SJCRH30 (cell line): ENCODE data around the gene SPINDOC. TPM values are rescaled to one million over a fixed set of nuclear protein-coding genes. Genes with fewer than 3 reads are reported as not detected.

ENCODE experiments used
- DNase-seq, 2 experiments: peaks; one replicate each; pipeline ENCODE4 v3.0.0-alpha.2; 2015 to 2020
- H3K27ac ChIP-seq: fragments of 250-450 bp; sonication (Bioruptor Pico); 2 replicates; pipeline ENCODE4 v1.5.1; 2020; ENCODE audit warnings: mild to moderate bottlenecking, moderate library complexity
- H3K27me3 ChIP-seq: fragments of 250-450 bp; sonication (Bioruptor Pico); 2 replicates; pipeline ENCODE4 v1.5.1; 2020; ENCODE audit warnings: mild to moderate bottlenecking, moderate library complexity
- H3K36me3 ChIP-seq: fragments of 250-450 bp; sonication (Bioruptor Pico); 2 replicates; pipeline ENCODE4 v1.5.1; 2020; ENCODE audit warnings: mild to moderate bottlenecking, moderate library complexity
- H3K4me1 ChIP-seq: fragments of 250-450 bp; sonication (Bioruptor Pico); 2 replicates; pipeline ENCODE4 v1.5.1; 2020; ENCODE audit warnings: mild to moderate bottlenecking, moderate library complexity
- H3K4me3 ChIP-seq: fragments of 250-450 bp; sonication (Bioruptor Pico); 2 replicates; pipeline ENCODE4 v1.5.1; 2020; ENCODE audit warnings: mild to moderate bottlenecking, moderate library complexity
- H3K9me3 ChIP-seq: fragments of 250-450 bp; sonication (Bioruptor Pico); replicated peaks from 2 replicates; pipeline ENCODE4 v1.5.1; 2020; ENCODE audit warnings: mild to moderate bottlenecking, moderate library complexity
- total RNA-seq: library from RNA; depleted of rRNA; stranded (reverse); fragments of >200 nt; shearing (Covaris generic); gene quantifications from 2 replicates; pipeline ENCODE4 v1.2.3, GENCODE V29; 2014

SPINDOC gene
- total RNA-seq, 1 experiment from 2014 or later = 63.7 TPM

- H3K36me3 ChIP-seq = peaks cover 13% of the 10 kb centered on the region
- H3K4me3 ChIP-seq = no peak overlapping the region
- no peaks in the 10 kb centered on the region for H3K27me3 ChIP-seq
- DNase-seq = no peak
- H3K4me1 ChIP-seq = peaks cover 5% of the 10 kb centered on the region; the same call in 1 of the 2 replicates
- H3K9me3 ChIP-seq = no peaks in the 10 kb centered on the region
- H3K27ac ChIP-seq = no peak overlapping the region
Measured at GRCh38 chr11:63811522-63811921, 1.7 kb upstream of the SPINDOC start.

- DNase-seq = peak; percentile 54 to 56
- Histone ChIP-seq H3K4me1 (peaks cover 5% of the 10 kb centered on the region; the same call in 1 of the 2 replicates), H3K9me3 (no peaks in the 10 kb centered on the region), H3K27me3 (no peaks in the 10 kb centered on the region), H3K36me3 (peaks cover 35% of the 10 kb centered on the region), H3K4me3 (peak overlapping the region; percentile 97), H3K27ac (peak overlapping the region; percentile 63)
Measured at GRCh38 chr11:63813563-63814382, 517 bp downstream of the SPINDOC start.

- Histone ChIP-seq H3K36me3 (peaks cover 39% of the 10 kb centered on the region), H3K4me1 (peaks cover 5% of the 10 kb centered on the region; the same call in 1 of the 2 replicates), H3K27ac (no peak overlapping the region), H3K27me3 (no peaks in the 10 kb centered on the region), H3K4me3 (peak overlapping the region; percentile 97), H3K9me3 (no peaks in the 10 kb centered on the region)
- DNase-seq = no peak
Measured at GRCh38 chr11:63814383-63814736, 1.1 kb downstream of the SPINDOC start.

- no peak for DNase-seq
- peaks cover 53% of the 10 kb centered on the region for H3K36me3 ChIP-seq
Measured at GRCh38 chr11:63816166-63816565, 2.9 kb downstream of the SPINDOC start.

GRCh38 chr11:63816732-63817131 is 3.5 kb downstream of the SPINDOC start:
- H3K36me3 ChIP-seq = peaks cover 59% of the 10 kb centered on the region
- DNase-seq = no peak
- no peaks in the 10 kb centered on the region for H3K9me3 ChIP-seq
- peaks cover 5% of the 10 kb centered on the region; the same call in 1 of the 2 replicates for H3K4me1 ChIP-seq
- no peak overlapping the region for H3K27ac ChIP-seq
- no peaks in the 10 kb centered on the region for H3K27me3 ChIP-seq
- no peak overlapping the region for H3K4me3 ChIP-seq

More at GRCh38 chr11:63816166-63816565, 2.9 kb downstream of the SPINDOC start:
- H3K4me1 ChIP-seq = peaks cover 5% of the 10 kb centered on the region; the same call in 1 of the 2 replicates
- no peak overlapping the region for H3K27ac ChIP-seq
- no peaks in the 10 kb centered on the region for H3K27me3 ChIP-seq
- no peaks in the 10 kb centered on the region for H3K9me3 ChIP-seq
- no peak overlapping the region for H3K4me3 ChIP-seq

GRCh38 chr11:63817758-63818498 is 4.7 kb downstream of the SPINDOC start:
- peaks cover 69% of the 10 kb centered on the region for H3K36me3 ChIP-seq
- H3K9me3 ChIP-seq = no peaks in the 10 kb centered on the region
- no peak for DNase-seq
- H3K27ac ChIP-seq = no peak overlapping the region
- H3K4me1 ChIP-seq = peaks cover 5% of the 10 kb centered on the region; the same call in 1 of the 2 replicates
- H3K27me3 ChIP-seq = no peaks in the 10 kb centered on the region
- H3K4me3 ChIP-seq = no peak overlapping the region

GRCh38 chr11:63818609-63819008 is 5.4 kb downstream of the SPINDOC start:
- DNase-seq = no peak
- H3K4me1 ChIP-seq = peaks cover 5% of the 10 kb centered on the region; the same call in 1 of the 2 replicates
- peaks cover 75% of the 10 kb centered on the region for H3K36me3 ChIP-seq
- H3K9me3 ChIP-seq = no peaks in the 10 kb centered on the region
- no peak overlapping the region for H3K4me3 ChIP-seq
- no peak overlapping the region for H3K27ac ChIP-seq
- no peaks in the 10 kb centered on the region for H3K27me3 ChIP-seq

- H3K4me1 ChIP-seq = no peaks in the 10 kb centered on the region
- no peak overlapping the region for H3K4me3 ChIP-seq
- DNase-seq = no peak
- peaks cover 84% of the 10 kb centered on the region for H3K36me3 ChIP-seq
- no peak overlapping the region for H3K27ac ChIP-seq
- H3K9me3 ChIP-seq = no peaks in the 10 kb centered on the region
- H3K27me3 ChIP-seq = no peaks in the 10 kb centered on the region
Measured at GRCh38 chr11:63821411-63821810, 8.2 kb downstream of the SPINDOC start.

GRCh38 chr11:63826471-63827190 is 13.4 kb downstream of the SPINDOC start:
- Histone ChIP-seq H3K27me3 (no peaks in the 10 kb centered on the region), H3K9me3 (no peaks in the 10 kb centered on the region), H3K4me3 (no peak overlapping the region), H3K27ac (no peak overlapping the region), H3K36me3 (peaks cover 38% of the 10 kb centered on the region), H3K4me1 (no peaks in the 10 kb centered on the region)
- DNase-seq = no peak

- H3K27ac ChIP-seq = no peak overlapping the region
- no peaks in the 10 kb centered on the region for H3K4me1 ChIP-seq
- DNase-seq = peak; percentile 80 to 84
- no peaks in the 10 kb centered on the region for H3K9me3 ChIP-seq
- no peaks in the 10 kb centered on the region for H3K27me3 ChIP-seq
- peaks cover 7% of the 10 kb centered on the region; the same call in 1 of the 2 replicates for H3K36me3 ChIP-seq
- H3K4me3 ChIP-seq = no peak overlapping the region
Measured at GRCh38 chr11:63829823-63830489, 16.7 kb downstream of the SPINDOC start.

- no peak for DNase-seq
- H3K27me3 ChIP-seq = no peaks in the 10 kb centered on the region
- H3K27ac ChIP-seq = no peak overlapping the region
- no peaks in the 10 kb centered on the region for H3K9me3 ChIP-seq
- no peaks in the 10 kb centered on the region for H3K36me3 ChIP-seq
- H3K4me1 ChIP-seq = no peaks in the 10 kb centered on the region
- no peak overlapping the region for H3K4me3 ChIP-seq
Measured at GRCh38 chr11:63831326-63831725, 18.1 kb downstream of the SPINDOC start.

- Histone ChIP-seq H3K27me3 (no peaks in the 10 kb centered on the region), H3K27ac (no peak overlapping the region), H3K9me3 (no peaks in the 10 kb centered on the region), H3K36me3 (no peaks in the 10 kb centered on the region), H3K4me1 (no peaks in the 10 kb centered on the region), H3K4me3 (no peak overlapping the region)
- DNase-seq = peak in 1 of 2 experiments; percentile 33
Measured at GRCh38 chr11:63832336-63832735, 19.1 kb downstream of the SPINDOC start.

- H3K27me3 ChIP-seq = no peaks in the 10 kb centered on the region
- H3K36me3 ChIP-seq = no peaks in the 10 kb centered on the region
- no peaks in the 10 kb centered on the region for H3K9me3 ChIP-seq
- no peak for DNase-seq
- no peak overlapping the region for H3K27ac ChIP-seq
- H3K4me3 ChIP-seq = no peak overlapping the region
- peaks cover 5% of the 10 kb centered on the region; the same call in 1 of the 2 replicates for H3K4me1 ChIP-seq
Measured at GRCh38 chr11:63833048-63833447, 19.8 kb downstream of the SPINDOC start.

GRCh38 chr11:63834535-63835157 is 21.4 kb downstream of the SPINDOC start:
- no peaks in the 10 kb centered on the region for H3K36me3 ChIP-seq
- H3K27ac ChIP-seq = no peak overlapping the region
- H3K4me3 ChIP-seq = no peak overlapping the region
- no peaks in the 10 kb centered on the region for H3K27me3 ChIP-seq
- H3K4me1 ChIP-seq = peaks cover 5% of the 10 kb centered on the region; the same call in 1 of the 2 replicates
- DNase-seq = no peak
- no peaks in the 10 kb centered on the region for H3K9me3 ChIP-seq
